Heart right ventricle (tissue), 16 donors: Measurements from ENCODE around the gene ATP6V0E1. TPM values are rescaled to one million over a fixed set of nuclear protein-coding genes. Genes with fewer than 3 reads are reported as not detected.
A peak's percentile ranks its signal among the peaks of the same experiment; 100 is the strongest.

ENCODE experiments used
- ATAC-seq, 8 donors: fragments of 200-7000 bp; cut with Tn5 transposase; one replicate each; pipeline ENCODE4 v1.9.1; 2020; ENCODE audit warnings: mild to moderate bottlenecking in 8 of 8, moderate library complexity in 8 of 8, moderate number of reproducible peaks in 1 of 8
- DNase-seq, 2 donors: peaks; one replicate each; pipeline ENCODE4 v3.0.0-alpha.2; 2020
- H3K27ac ChIP-seq, 10 donors: fragments of 200-600 bp; sonication (generic) in 2 of 10; one replicate each; pipeline versions ENCODE4 v1.5.0 to v1.8.0; 2020 to 2022; ENCODE audit warnings: mild to moderate bottlenecking in 3 of 10
- H3K27me3 ChIP-seq, 7 donors: fragments of 200-600 bp; one replicate each; pipeline ENCODE4 v1.8.0; 2021 to 2022; ENCODE audit warnings: mild to moderate bottlenecking in 2 of 7
- H3K36me3 ChIP-seq, 9 donors: fragments of 200-600 bp; sonication (generic) in 1 of 9; one replicate each; pipeline versions ENCODE4 v1.5.0 to v1.8.0; 2020 to 2022; ENCODE audit warnings: mild to moderate bottlenecking in 2 of 9
- H3K4me1 ChIP-seq, 9 donors: fragments of 200-600 bp; sonication (generic) in 1 of 9; one replicate each; pipeline versions ENCODE4 v1.5.0 to v1.8.0; 2020 to 2022; ENCODE audit warnings: mild to moderate bottlenecking in 4 of 9
- H3K4me3 ChIP-seq, 10 donors: fragments of 200-600 bp; sonication (generic) in 2 of 10; one replicate each; pipeline versions ENCODE4 v1.5.0 to v1.8.0; 2020 to 2022; ENCODE audit warnings: mild to moderate bottlenecking in 7 of 10, moderate library complexity in 2 of 10
- H3K9me3 ChIP-seq, 11 donors: fragments of 200-600 bp in 10 of 11; sonication (generic) in 2 of 11; one replicate each; pipeline versions ENCODE4 v1.5.0 to v1.8.0; 2013 to 2022; ENCODE audit warnings: mild to moderate bottlenecking in 2 of 11, control low read depth in 1 of 11, moderate library complexity in 1 of 11
- WGBS, 2 donors: extraction: QIAGEN DNeasy Blood & Tissue Kit; methylation state at CpG; one replicate each; pipeline ENCODE4 v1.1.7; 2013; ENCODE audit warnings: inconsistent platforms in 1 of 2; 5-methylcytosine and 5-hydroxymethylcytosine counted together
- intact Hi-C, 10 donors: fragments of 100-400 bp; cut with DNase I; formaldehyde crosslinking; loops; one replicate each; pipeline versions ENCODE4 v1.11.1 to v1.14.2; 2022
- polyA plus RNA-seq, 2 donors: library from polyadenylated mRNA; stranded (reverse); fragments of 200-250 nt; gene quantifications; one replicate each; pipeline ENCODE4 v1.2.3, GENCODE V29; 2013
- total RNA-seq, 10 donors: library from RNA; stranded (reverse); fragmentation: NEBNext Ultra II Directional in 3 of 10; extraction: Animal tissue kit (Norgen Biotek cat#: 25700) in 3 of 10; gene quantifications; one replicate each; pipeline versions ENCODE4 v1.2.1 to v1.2.4, GENCODE V29; 2021 to 2023
- TF ChIP-seq, protein P1 (sequence below), 9 donors: fragments of 200-600 bp; sonication (generic) in 2 of 9; IDR thresholded peaks; one replicate each; pipeline versions ENCODE4 v1.5.0 to v1.8.0; 2021 to 2022; ENCODE audit warnings: antibody characterized with exemption in 9 of 9, mild to moderate bottlenecking in 5 of 9, moderate library complexity in 1 of 9
- donor health status: Arrhythmogenic right ventricular cardiomyopathy.
- donor health status: ischemic (EF 13 %, LVEDD 7.1; RV severe dilation, severe dysfunction).
- donor health status: healthy with polysubstance abuse.
- donor health status: DM: no; HTN: yes; CAD: no.
- donor health status: DM: no; HTN: no; CAD: no.
- donor health status: ischemic (EF 25% LVEDD 6.9; RV normal size, moderate dysfunction).
- donor health status: ischemic (EF 25% LVEDD 5.7; RV mildly dilated, moderate dysfunction).
- donor health status: healthy.
- donor health status: DM: yes; HTN: yes; CAD: no.
- donor health status: Ischemic cardiomyopathy.
- donor health status: ischemic (EF 35%, LVEDD 5.7; RV mildly dilated, moderate dysfunction).
- donor health status: nonischemic (EF 11% LVEDD 7.7; RV severe dilation, severe dysfunction).
- donor health status: DM: yes; HTN: yes; CAD: no.
- donor health status: PGD.
- donor health status: ischemic (EF 29% LVEDD 5.4; RV normal size, mild dysfunction).
- donor health status: nonischemic (EF 23%, LVEDD 6.1; RV moderate dilation, normal function).

The ATP6V0E1 gene
- total and polyA plus RNA-seq, 12 donors = 134 to 271 (median 194) TPM

GRCh38 chr5:173055722-173055982 is 72.1 kb downstream of the ATP6V0E1 start:
- no peak for DNase-seq
- Histone ChIP-seq H3K4me3 (peak overlapping the region; percentile 85 to 100 (median 100)), H3K4me1 (peaks cover 0 to 37% (median 31%) of the 10 kb centered on the region in 9 donors), H3K27me3 (peaks cover 0 to 7% (median 0%) of the 10 kb centered on the region in 7 donors), H3K27ac (peak overlapping the region in 6 of 10 donors; percentile 39 to 99 (median 98)), H3K36me3 (peaks cover 0 to 5% (median 0%) of the 10 kb centered on the region in 9 donors), H3K9me3 (no peaks in the 10 kb centered on the region)
- 1% methylated on average over 11 of the region's 11 CpGs for WGBS, 2 donors
- no peak for ATAC-seq
- TF ChIP-seq, protein P1, sequence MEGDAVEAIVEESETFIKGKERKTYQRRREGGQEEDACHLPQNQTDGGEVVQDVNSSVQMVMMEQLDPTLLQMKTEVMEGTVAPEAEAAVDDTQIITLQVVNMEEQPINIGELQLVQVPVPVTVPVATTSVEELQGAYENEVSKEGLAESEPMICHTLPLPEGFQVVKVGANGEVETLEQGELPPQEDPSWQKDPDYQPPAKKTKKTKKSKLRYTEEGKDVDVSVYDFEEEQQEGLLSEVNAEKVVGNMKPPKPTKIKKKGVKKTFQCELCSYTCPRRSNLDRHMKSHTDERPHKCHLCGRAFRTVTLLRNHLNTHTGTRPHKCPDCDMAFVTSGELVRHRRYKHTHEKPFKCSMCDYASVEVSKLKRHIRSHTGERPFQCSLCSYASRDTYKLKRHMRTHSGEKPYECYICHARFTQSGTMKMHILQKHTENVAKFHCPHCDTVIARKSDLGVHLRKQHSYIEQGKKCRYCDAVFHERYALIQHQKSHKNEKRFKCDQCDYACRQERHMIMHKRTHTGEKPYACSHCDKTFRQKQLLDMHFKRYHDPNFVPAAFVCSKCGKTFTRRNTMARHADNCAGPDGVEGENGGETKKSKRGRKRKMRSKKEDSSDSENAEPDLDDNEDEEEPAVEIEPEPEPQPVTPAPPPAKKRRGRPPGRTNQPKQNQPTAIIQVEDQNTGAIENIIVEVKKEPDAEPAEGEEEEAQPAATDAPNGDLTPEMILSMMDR (IDR thresholded peaks at IDR 0.05) = no peak
- intact Hi-C loops = loop anchor here in 7 of 10 donors (2.0 to 10.0 kb wide), 5 partner anchors 38 to 73 kb away; partner anchors contain the start of gene ATP6V0E1 (in 5 of the 7)

DNA sequence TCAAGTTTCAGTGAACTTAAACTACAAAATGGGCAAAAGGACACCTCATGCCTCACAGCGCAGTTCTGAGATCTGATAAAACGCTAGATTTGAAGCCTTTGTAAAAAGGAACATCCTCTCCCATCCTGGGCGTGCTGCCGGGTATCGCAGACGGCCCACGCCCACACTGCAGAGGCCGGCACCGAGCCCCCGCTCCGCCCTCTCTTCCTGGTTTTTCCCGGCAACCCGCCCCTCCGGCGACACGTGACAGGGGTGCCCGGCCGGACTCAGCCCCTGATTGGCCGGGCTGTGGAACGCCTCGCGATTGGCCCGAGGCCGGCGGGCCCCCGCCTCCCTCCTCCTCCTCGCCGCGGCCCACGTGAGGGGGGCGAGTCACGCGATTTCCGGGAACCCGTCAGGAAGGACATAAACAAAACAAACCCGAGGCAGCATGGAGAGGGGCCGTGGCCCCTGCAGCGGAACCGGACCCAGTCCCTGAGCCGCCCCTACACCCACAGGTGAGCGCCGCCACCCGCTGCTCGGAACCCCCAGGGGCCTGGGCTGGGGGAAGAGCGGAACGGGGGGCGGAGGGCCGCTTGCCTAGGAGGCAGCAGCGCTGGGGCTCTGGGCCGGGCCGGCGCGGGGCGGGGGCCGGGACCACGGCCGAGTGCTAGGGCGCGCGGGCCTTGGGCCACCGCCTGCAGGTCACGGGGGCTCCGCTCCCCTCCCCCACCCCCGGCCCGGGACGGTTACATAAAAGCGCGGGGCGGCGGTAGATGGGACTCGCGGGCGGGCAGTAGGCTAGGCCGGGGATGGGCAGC is 72.6 kb downstream of the ATP6V0E1 start, which contains the start of gene CREBRF:
TSS of gene CREBRF (plus strand) at position 370 of the 800 bp plus-strand sequence. CDS start 24,424 bp downstream, outside the sequence.
- Histone ChIP-seq H3K9me3 (no peaks in the 10 kb centered on the region), H3K27me3 (peaks cover 0 to 2% (median 0%) of the 10 kb centered on the region in 7 donors), H3K36me3 (peaks cover 0 to 11% (median 0%) of the 10 kb centered on the region in 9 donors), H3K4me3 (peak within 1 kb of the TSS; percentile 85 to 100 (median 100)), H3K4me1 (peaks cover 0 to 42% (median 31%) of the 10 kb centered on the region in 9 donors), H3K27ac (peak within 1 kb of the TSS; percentile 94 to 99 (median 97))
- TF ChIP-seq, protein P1 (IDR thresholded peaks at IDR 0.05) = no peak
- DNase-seq = peak; percentile 98
- 0 to 1% methylated on average over 62 to 74 of the region's 74 CpGs for WGBS, 2 donors
- ATAC-seq = peak; percentile 90 to 94 (median 93)
- intact Hi-C loops = loop anchor here in 7 of 10 donors (1.0 to 10.0 kb wide), 8 partner anchors 39 to 89 kb away; partner anchors contain the start of genes ATP6V0E1 (in 6 of the 7) and BNIP1 (in 2 of the 7)

- DNase-seq (no peak), ATAC-seq (peak; percentile 66 to 88 (median 73))
- H3K4me3 ChIP-seq = peak overlapping the region; percentile 85 to 100 (median 100)
- H3K27ac ChIP-seq = peak overlapping the region; percentile 94 to 99 (median 97)
- no peaks in the 10 kb centered on the region for H3K27me3 ChIP-seq
- H3K36me3 ChIP-seq = peaks cover 0 to 16% (median 0%) of the 10 kb centered on the region in 9 donors
- WGBS, 2 donors = 0 to 1% methylated on average over 22 to 27 of the region's 27 CpGs
- intact Hi-C loops = loop anchor here in 6 of 10 donors (1.0 to 10.0 kb wide), 7 partner anchors 39 to 88 kb away; partner anchors contain the start of genes ATP6V0E1 (in 6 of the 6) and BNIP1 (in 2 of the 6)
- peaks cover 0 to 47% (median 31%) of the 10 kb centered on the region in 9 donors for H3K4me1 ChIP-seq
- H3K9me3 ChIP-seq = no peaks in the 10 kb centered on the region
- TF ChIP-seq, protein P1 (IDR thresholded peaks at IDR 0.05) = no peak
Measured at GRCh38 chr5:173056783-173057061, 73.2 kb downstream of the ATP6V0E1 start.

GRCh38 chr5:173057062-173057924 is 73.7 kb downstream of the ATP6V0E1 start:
- H3K36me3 ChIP-seq = peaks cover 0 to 16% (median 0%) of the 10 kb centered on the region in 9 donors
- H3K4me1 ChIP-seq = peaks cover 0 to 53% (median 37%) of the 10 kb centered on the region in 9 donors
- peak overlapping the region; percentile 85 to 100 (median 100) for H3K4me3 ChIP-seq
- H3K27me3 ChIP-seq = no peaks in the 10 kb centered on the region
- DNase-seq (peak; percentile 99), ATAC-seq (peak; percentile 93 to 98 (median 97))
- H3K9me3 ChIP-seq = no peaks in the 10 kb centered on the region
- peak overlapping the region; percentile 94 to 99 (median 97) for H3K27ac ChIP-seq
- TF ChIP-seq, protein P1 (IDR thresholded peaks at IDR 0.05) = peak in 5 of 9 donors; percentile 19 to 37 (median 26)
- 1% methylated on average over 36 to 38 of the region's 38 CpGs for WGBS, 2 donors
- intact Hi-C loops = loop anchor here in 6 of 10 donors (2.0 to 10.0 kb wide), 5 partner anchors 40 to 88 kb away; partner anchors contain the start of genes ATP6V0E1 (in 5 of the 6) and BNIP1 (in 1 of the 6)
